H7 (cell line): ENCODE measurements around the gene ALDH18A1. TPM values are rescaled to one million over a fixed set of nuclear protein-coding genes. Genes with fewer than 3 reads are reported as not detected.
"Not testable (repeated sequence)": the region's sequence is repeated elsewhere in the genome, so short reads cannot be mapped to it uniquely, and the experiment has no call there.

Experiments used
- DNase-seq: peaks from one replicate; pipeline ENCODE4 v3.0.0; 2012
- H3K27me3 ChIP-seq: 2 replicates; pipeline ENCODE4 v1.6.0; 2011; ENCODE audit warnings: mild to moderate bottlenecking, low read length; ENCODE audit not compliant: control insufficient read depth, insufficient read depth
- H3K36me3 ChIP-seq: replicated peaks from 2 replicates; pipeline ENCODE4 v1.5.1; 2011; ENCODE audit warnings: low read length; ENCODE audit not compliant: control insufficient read depth, insufficient read depth
- H3K4me3 ChIP-seq: 2 replicates; pipeline ENCODE4 v1.5.1; 2011; ENCODE audit warnings: low read depth, mild to moderate bottlenecking, control low read depth, low read length, moderate library complexity; ENCODE audit not compliant: insufficient read depth
- total RNA-seq: library from RNA; depleted of rRNA; stranded (reverse); fragments of >200 nt; shearing (Covaris generic); gene quantifications from 2 replicates; pipeline ENCODE4 v1.2.3, GENCODE V29; 2014; rRNA removed

The ALDH18A1 gene
- 101 and 104 TPM in 2 replicates for total RNA-seq

DNA sequence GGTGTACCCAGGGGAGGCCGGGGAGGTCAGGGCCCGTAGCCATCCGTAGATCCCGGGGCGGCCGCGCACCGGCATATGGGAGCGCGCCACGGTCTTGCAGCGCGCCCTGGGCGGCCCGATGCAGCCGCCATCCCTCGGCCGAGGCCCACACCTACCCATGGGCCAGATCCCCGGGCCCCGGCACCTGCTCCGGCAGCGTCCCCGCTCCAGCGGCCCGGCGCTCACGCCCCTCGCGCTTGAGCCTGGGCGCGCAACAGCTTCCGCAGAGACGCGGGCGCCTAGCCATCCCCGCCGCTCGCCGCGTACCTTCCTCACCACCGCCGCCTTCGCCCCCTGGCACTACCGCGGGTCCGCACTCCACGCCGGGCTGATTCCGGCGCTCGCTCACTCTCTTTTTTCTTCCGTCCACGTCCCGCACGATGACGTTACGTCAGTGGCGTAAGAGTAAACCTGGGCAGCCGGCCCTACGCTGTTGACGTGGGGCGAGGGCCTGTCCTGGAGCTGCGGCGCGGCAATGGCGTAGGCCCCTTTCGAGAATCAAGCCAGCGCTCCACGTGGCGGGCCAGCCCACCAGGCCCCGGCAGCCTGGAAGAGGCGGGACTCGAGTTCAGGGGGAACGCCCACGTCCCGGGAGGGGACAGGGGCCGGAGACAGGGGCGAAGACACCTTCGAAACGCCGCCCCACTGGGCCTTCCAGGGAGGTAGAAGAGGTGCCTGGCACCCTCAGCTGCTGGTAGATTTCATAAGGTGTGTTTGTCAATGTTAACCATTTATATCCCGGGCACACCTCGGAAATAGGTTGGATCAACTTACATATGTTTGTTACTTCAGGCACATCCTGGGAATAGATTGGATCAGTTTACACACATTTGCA lies at the start of gene ALDH18A1:
Gene ALDH18A1, minus strand, starts transcription at position 421 of the 874 bp plus-strand sequence. CDS start 3,334 bp downstream, outside the sequence.
- peak; percentile 94 for DNase-seq
- no peaks in the 10 kb centered on the region for H3K27me3 ChIP-seq
- peaks cover 2% of the 10 kb centered on the region for H3K36me3 ChIP-seq
- H3K4me3 ChIP-seq: peak within 1 kb of the TSS; percentile 84

GRCh38 chr10:95698415-95698814 lies 41.9 kb upstream of the ALDH18A1 start:
- no peak for DNase-seq
- Histone ChIP-seq H3K4me3 (no peak overlapping the region), H3K27me3 (no peaks in the 10 kb centered on the region), H3K36me3 (no peaks in the 10 kb centered on the region)

- no peak for DNase-seq
- no peaks in the 10 kb centered on the region for H3K36me3 ChIP-seq
- no peak overlapping the region for H3K4me3 ChIP-seq
- no peaks in the 10 kb centered on the region for H3K27me3 ChIP-seq
These were observed 40.9 kb upstream of the ALDH18A1 start for GRCh38 chr10:95697429-95697828.

GRCh38 chr10:95694665-95695064 lies 38.2 kb upstream of the ALDH18A1 start:
- Histone ChIP-seq H3K4me3 (no peak overlapping the region), H3K36me3 (peaks cover 6% of the 10 kb centered on the region), H3K27me3 (no peaks in the 10 kb centered on the region)
- no peak for DNase-seq

GRCh38 chr10:95693668-95694534 lies 37.4 kb upstream of the ALDH18A1 start, which contains the start of gene TCTN3:
Gene TCTN3 (minus strand): TSS chr10:95693927. CDS start chr10:95693899, 28 bp downstream.
- peaks cover 7% of the 10 kb centered on the region for H3K36me3 ChIP-seq
- DNase-seq: peak; percentile 97
- H3K27me3 ChIP-seq: no peaks in the 10 kb centered on the region
- peak within 1 kb of the TSS; percentile 77 for H3K4me3 ChIP-seq

GRCh38 chr10:95693071-95693667 lies 36.7 kb upstream of the ALDH18A1 start:
- DNase-seq: no peak
- Histone ChIP-seq H3K27me3 (no peaks in the 10 kb centered on the region), H3K36me3 (peaks cover 7% of the 10 kb centered on the region), H3K4me3 (peak overlapping the region; percentile 77)

DNA sequence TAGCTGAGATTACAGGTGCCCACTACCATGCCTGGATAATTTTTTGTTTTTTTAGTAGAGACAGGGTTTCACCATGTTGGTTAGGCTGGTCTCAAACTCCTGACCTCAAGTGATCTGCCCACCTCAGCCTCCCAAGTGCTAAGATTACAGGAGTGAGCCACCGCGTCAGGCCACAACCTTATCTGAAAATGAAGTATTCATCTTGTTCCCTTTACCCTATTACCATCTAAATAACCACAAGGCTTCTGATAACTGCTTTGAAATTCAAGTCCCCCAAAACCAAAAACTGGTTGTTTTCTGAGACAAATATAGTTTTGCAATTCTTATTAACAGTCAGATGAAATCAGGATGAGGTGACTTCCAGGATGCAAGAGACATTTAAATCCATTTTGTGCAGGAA lies 34.8 kb upstream of the ALDH18A1 start:
- Histone ChIP-seq H3K27me3 (no peaks in the 10 kb centered on the region), H3K4me3 (no peak overlapping the region), H3K36me3 (peaks cover 16% of the 10 kb centered on the region)
- DNase-seq: no peak

GRCh38 chr10:95688648-95689047 lies 32.1 kb upstream of the ALDH18A1 start:
- DNase-seq: no peak
- Histone ChIP-seq H3K36me3 (peaks cover 21% of the 10 kb centered on the region), H3K4me3 (no peak overlapping the region), H3K27me3 (no peaks in the 10 kb centered on the region)

GRCh38 chr10:95683966-95684365 lies 27.5 kb upstream of the ALDH18A1 start:
- DNase-seq: no peak
- peaks cover 24% of the 10 kb centered on the region for H3K36me3 ChIP-seq
- no peak overlapping the region for H3K4me3 ChIP-seq

GRCh38 chr10:95675403-95676116 lies 19.0 kb upstream of the ALDH18A1 start:
- DNase-seq: no peak
- Histone ChIP-seq H3K36me3 (peaks cover 6% of the 10 kb centered on the region), H3K4me3 (no peak overlapping the region), H3K27me3 (no peaks in the 10 kb centered on the region)

More at GRCh38 chr10:95683966-95684365, 27.5 kb upstream of the ALDH18A1 start:
- no peaks in the 10 kb centered on the region for H3K27me3 ChIP-seq

GRCh38 chr10:95674643-95675042 lies 18.1 kb upstream of the ALDH18A1 start:
- Histone ChIP-seq H3K4me3 (no peak overlapping the region), H3K36me3 (peaks cover 2% of the 10 kb centered on the region), H3K27me3 (no peaks in the 10 kb centered on the region)
- no peak for DNase-seq

DNA sequence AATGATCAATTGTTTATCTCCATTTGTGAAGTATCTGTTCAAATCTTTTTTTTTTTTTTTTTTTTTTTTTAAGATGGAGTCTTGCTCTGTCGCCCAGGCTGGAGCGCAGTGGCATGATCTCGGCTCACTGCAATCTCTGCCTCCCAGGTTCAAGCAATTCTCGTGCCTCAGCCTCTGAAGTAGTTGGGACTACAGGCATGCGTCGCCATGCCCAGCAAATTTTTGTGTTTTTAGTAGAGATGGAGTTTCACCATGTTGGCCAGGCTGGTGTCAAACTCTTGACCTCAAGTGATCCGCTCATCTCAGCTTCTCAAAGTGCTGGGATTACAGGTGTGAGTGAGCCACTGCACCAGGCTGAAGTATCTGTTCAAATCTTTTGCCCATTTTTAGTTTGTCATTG lies 16.1 kb upstream of the ALDH18A1 start:
- H3K4me3 ChIP-seq, H3K36me3 ChIP-seq, H3K27me3 ChIP-seq, DNase-seq: not testable (repeated sequence)

DNA sequence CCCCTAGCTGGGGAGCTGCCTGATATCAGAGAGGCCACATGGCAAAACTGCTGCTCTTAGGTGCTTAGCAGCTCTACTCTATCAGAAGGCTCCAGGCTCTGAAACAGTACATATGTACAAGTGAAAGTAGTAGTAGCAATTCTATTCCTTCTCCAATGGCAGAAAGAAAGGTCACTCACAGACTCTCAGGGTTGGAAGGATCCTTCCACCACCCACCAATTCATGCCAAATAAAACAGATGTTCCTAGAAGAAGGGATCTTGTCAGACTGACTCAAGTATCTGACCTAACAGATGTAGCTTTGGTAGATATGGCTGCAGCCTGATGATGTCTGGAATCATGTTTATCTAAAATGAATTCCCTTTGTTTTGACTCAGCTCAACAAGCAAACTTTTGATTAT lies 8.0 kb upstream of the ALDH18A1 start:
- H3K27me3 ChIP-seq: no peaks in the 10 kb centered on the region
- DNase-seq: no peak
- peaks cover 2% of the 10 kb centered on the region for H3K36me3 ChIP-seq
- H3K4me3 ChIP-seq: no peak overlapping the region

DNA sequence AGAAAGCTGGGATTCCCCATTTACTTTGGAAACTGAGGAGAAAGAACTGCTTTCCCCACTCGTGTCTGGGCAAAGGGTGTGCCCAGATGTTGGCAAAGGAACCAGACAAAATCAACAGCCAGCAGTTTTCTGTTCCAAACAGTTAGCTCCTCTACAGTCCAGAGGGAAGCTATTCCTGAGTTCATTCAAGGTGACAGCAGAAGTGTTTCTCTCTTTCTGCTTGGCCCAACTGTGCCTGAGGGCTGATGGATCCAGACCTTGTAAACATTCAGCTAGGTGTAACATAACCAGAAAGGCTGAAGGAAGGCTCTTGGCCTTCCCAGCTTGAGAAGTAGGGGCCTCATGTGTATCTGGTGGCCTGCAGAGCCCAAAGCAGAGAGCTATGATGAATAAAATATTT lies 7.0 kb upstream of the ALDH18A1 start:
- Histone ChIP-seq H3K27me3 (no peaks in the 10 kb centered on the region), H3K36me3 (peaks cover 2% of the 10 kb centered on the region), H3K4me3 (no peak overlapping the region)
- DNase-seq: no peak
